ENCODE results near the gene ELANE. TPM values are rescaled to one million over a fixed set of nuclear protein-coding genes. Genes with fewer than 3 reads are reported as not detected.

Gene ELANE
- total RNA-seq, 1 experiment from 2014 or later: not detected

- no peak for DNase-seq (ENCODE audit: low read depth)
These were observed 45.4 kb downstream of the ELANE start for GRCh38 chr19:897442-898039.

- DNase-seq (ENCODE audit: low read depth): peak; percentile 28
These were observed 46.6 kb downstream of the ELANE start for GRCh38 chr19:898663-899062.

GRCh38 chr19:899336-900042 lies 47.4 kb downstream of the ELANE start:
- no peak for DNase-seq (ENCODE audit: low read depth)

- no peak for DNase-seq (ENCODE audit: low read depth)
These were observed 47.9 kb downstream of the ELANE start for GRCh38 chr19:900043-900301.

- DNase-seq (ENCODE audit: low read depth): no peak
These were observed 48.4 kb downstream of the ELANE start for GRCh38 chr19:900302-901111.

- DNase-seq (ENCODE audit: low read depth): no peak
These were observed 49.4 kb downstream of the ELANE start for GRCh38 chr19:901216-902092.

- DNase-seq (ENCODE audit: low read depth): no peak
These were observed 49.9 kb downstream of the ELANE start for GRCh38 chr19:902093-902370.

- DNase-seq (ENCODE audit: low read depth): no peak
These were observed 50.5 kb downstream of the ELANE start for GRCh38 chr19:902446-903226.

- DNase-seq (ENCODE audit: low read depth): no peak
These were observed 51.2 kb downstream of the ELANE start for GRCh38 chr19:903266-903797.

GRCh38 chr19:904545-904944 lies 52.4 kb downstream of the ELANE start:
- no peak for DNase-seq (ENCODE audit: low read depth)

Other genes starting within 250 kb of the ELANE start
- gene POLRMT, start 218.8 kb upstream of the ELANE start, total RNA-seq (2014; rRNA removed; shearing (Covaris generic)): 16.4 and 25.5 TPM in 2 replicates
- gene FGF22, start 212.4 kb upstream of the ELANE start, total RNA-seq (2014; rRNA removed; shearing (Covaris generic)): not detected in 2 replicates
- 33.6 and 53.8 TPM in 2 replicates for gene RNF126, start 189.1 kb upstream of the ELANE start, total RNA-seq (2014; rRNA removed; shearing (Covaris generic))
- 29.7 and 59.0 TPM in 2 replicates for gene FSTL3, start 175.9 kb upstream of the ELANE start, total RNA-seq (2014; rRNA removed; shearing (Covaris generic))
- not detected in 2 replicates for gene PRSS57, start 156.9 kb upstream of the ELANE start, total RNA-seq (2014; rRNA removed; shearing (Covaris generic))
- gene PALM, start 143.4 kb upstream of the ELANE start, total RNA-seq (2014; rRNA removed; shearing (Covaris generic)): 0.07 and 1.4 TPM in 2 replicates
- 0.37 and 0.79 TPM in 2 replicates for gene MISP, start 101.2 kb upstream of the ELANE start, total RNA-seq (2014; rRNA removed; shearing (Covaris generic))
- gene PTBP1, start 54.9 kb upstream of the ELANE start, total RNA-seq (2014; rRNA removed; shearing (Covaris generic)): 184 and 196 TPM in 2 replicates
- 2.3 and 3.8 TPM in 2 replicates for gene PLPPR3, start 30.3 kb upstream of the ELANE start, total RNA-seq (2014; rRNA removed; shearing (Covaris generic))
- gene AZU1, start 24.5 kb upstream of the ELANE start, total RNA-seq (2014; rRNA removed; shearing (Covaris generic)): not detected in 2 replicates
- gene PRTN3, start 11.3 kb upstream of the ELANE start, total RNA-seq (2014; rRNA removed; shearing (Covaris generic)): not detected in 2 replicates
- 0.52 and 0.89 TPM in 2 replicates for gene CFD, start 7.4 kb downstream of the ELANE start, total RNA-seq (2014; rRNA removed; shearing (Covaris generic))
- gene MED16, start 40.9 kb downstream of the ELANE start, total RNA-seq (2014; rRNA removed; shearing (Covaris generic)): 22.7 and 32.8 TPM in 2 replicates
- not detected in 2 replicates for gene RNU6-9, start 41.2 kb downstream of the ELANE start, total RNA-seq (2014; rRNA removed; shearing (Covaris generic))
- gene R3HDM4, start 60.9 kb downstream of the ELANE start, total RNA-seq (2014; rRNA removed; shearing (Covaris generic)): 30.4 and 37.0 TPM in 2 replicates
- not detected in 2 replicates for gene KISS1R, start 65.0 kb downstream of the ELANE start, total RNA-seq (2014; rRNA removed; shearing (Covaris generic))
- gene ARID3A, start 73.7 kb downstream of the ELANE start, total RNA-seq (2014; rRNA removed; shearing (Covaris generic)): 0.71 and 3.7 TPM in 2 replicates
- gene WDR18, start 132.0 kb downstream of the ELANE start, total RNA-seq (2014; rRNA removed; shearing (Covaris generic)): 48.9 and 70.4 TPM in 2 replicates
- gene GRIN3B, start 148.1 kb downstream of the ELANE start, total RNA-seq (2014; rRNA removed; shearing (Covaris generic)): not detected in 2 replicates
- gene TMEM259, start 168.8 kb downstream of the ELANE start, total RNA-seq (2014; rRNA removed; shearing (Covaris generic)): 99.9 and 126 TPM in 2 replicates
- not detected in 2 replicates for gene RNU6-2, start 169.2 kb downstream of the ELANE start, total RNA-seq (2014; rRNA removed; shearing (Covaris generic))
- 259 and 333 TPM in 2 replicates for gene CNN2, start 174.3 kb downstream of the ELANE start, total RNA-seq (2014; rRNA removed; shearing (Covaris generic))
- 9.3 and 13.5 TPM in 2 replicates for gene ABCA7, start 187.8 kb downstream of the ELANE start, total RNA-seq (2014; rRNA removed; shearing (Covaris generic))
- gene ARHGAP45, start 214.9 kb downstream of the ELANE start, total RNA-seq (2014; rRNA removed; shearing (Covaris generic)): 12.7 and 40.8 TPM in 2 replicates
- gene POLR2E, start 243.1 kb downstream of the ELANE start, total RNA-seq (2014; rRNA removed; shearing (Covaris generic)): 145 and 164 TPM in 2 replicates

Measured in M059J (cell line).